Measurements from ENCODE around the gene IRF3. TPM values are rescaled to one million over a fixed set of nuclear protein-coding genes. Genes with fewer than 3 reads are reported as not detected.

The IRF3 gene
- polyA plus RNA-seq, 3 donors = 29.8 to 115 (median 41.1) TPM

- intact Hi-C loops (cut with micrococcal nuclease) = no loop called here
- Mint-ChIP-seq H3K4me3 (no peak overlapping the region), H3K27ac (no peak overlapping the region), H3K9me3 (peaks cover 0 to 3% (median 0%) of the 10 kb centered on the region in 7 donors), H3K4me1 (peaks cover 2% of the 10 kb centered on the region), H3K27me3 (ENCODE audit: low read depth in 3 of 3) (peaks cover 7 to 13% (median 8%) of the 10 kb centered on the region in 3 donors), H3K36me3 (peaks cover 8 to 23% of the 10 kb centered on the region in 2 donors)
- H3K27ac ChIP-seq (ENCODE audit: low read depth in 1 of 2, low read length in 2 of 2) = no peak overlapping the region
- peaks cover 0 to 2% of the 10 kb centered on the region in 2 donors for H3K4me1 ChIP-seq (ENCODE audit: control insufficient read depth in 1 of 2, insufficient read depth in 2 of 2, low read length in 2 of 2)
- H3K4me3 ChIP-seq (replicated peaks in 1 of 3; ENCODE audit: low read depth in 2 of 3, low read length in 3 of 3) = no peak overlapping the region
- H2AFZ ChIP-seq (ENCODE audit: insufficient read depth, low read depth, low read length, poor library complexity, severe bottlenecking) = no peak overlapping the region
- no peak overlapping the region for H3K4me2 ChIP-seq (replicated peaks; ENCODE audit: extremely low read depth, low read length, poor library complexity, severe bottlenecking)
- H3K79me2 ChIP-seq (ENCODE audit: insufficient read depth, low read length) = no peaks in the 10 kb centered on the region
- no peak overlapping the region for H3K9ac ChIP-seq (ENCODE audit: insufficient read depth, low read length, poor library complexity, severe bottlenecking)
- H3K27me3 ChIP-seq (ENCODE audit: control insufficient read depth in 2 of 2, insufficient read depth in 2 of 2, low read length in 2 of 2) = no peaks in the 10 kb centered on the region
- H3K9me3 ChIP-seq (replicated peaks in 1 of 2; ENCODE audit: control insufficient read depth in 1 of 2, insufficient read depth in 1 of 2, low read length in 2 of 2) = no peaks in the 10 kb centered on the region
- TF ChIP-seq CTCF (IDR thresholded peaks at IDR 0.05) = no peak
- no peaks in the 10 kb centered on the region for H4K20me1 ChIP-seq (ENCODE audit: insufficient read depth, low read length)
- no CpG with 5 or more reads among the region's 5 CpGs for WGBS (ENCODE audit: insufficient coverage)
- peaks cover 0 to 11% of the 10 kb centered on the region in 2 donors for H3K36me3 ChIP-seq (replicated peaks in 1 of 2; ENCODE audit: control insufficient read depth in 1 of 2, insufficient read depth in 2 of 2, low read length in 2 of 2)
- DNase-seq = no peak
Observed at GRCh38 chr19:49632576-49632975, 33.1 kb downstream of the IRF3 start.

- Histone ChIP-seq H3K4me2 (replicated peaks; ENCODE audit: extremely low read depth, low read length, poor library complexity, severe bottlenecking) (no peak overlapping the region), H3K9ac (ENCODE audit: insufficient read depth, low read length, poor library complexity, severe bottlenecking) (no peak overlapping the region), H3K4me1 (ENCODE audit: control insufficient read depth in 1 of 2, insufficient read depth in 2 of 2, low read length in 2 of 2) (no peaks in the 10 kb centered on the region), H2AFZ (ENCODE audit: insufficient read depth, low read depth, low read length, poor library complexity, severe bottlenecking) (no peak overlapping the region), H3K27ac (ENCODE audit: low read depth in 1 of 2, low read length in 2 of 2) (no peak overlapping the region), H3K27me3 (ENCODE audit: control insufficient read depth in 2 of 2, insufficient read depth in 2 of 2, low read length in 2 of 2) (no peaks in the 10 kb centered on the region), H3K79me2 (ENCODE audit: insufficient read depth, low read length) (no peaks in the 10 kb centered on the region), H4K20me1 (ENCODE audit: insufficient read depth, low read length) (no peaks in the 10 kb centered on the region), H3K9me3 (replicated peaks in 1 of 2; ENCODE audit: control insufficient read depth in 1 of 2, insufficient read depth in 1 of 2, low read length in 2 of 2) (no peaks in the 10 kb centered on the region), H3K36me3 (replicated peaks in 1 of 2; ENCODE audit: control insufficient read depth in 1 of 2, insufficient read depth in 2 of 2, low read length in 2 of 2) (peaks cover 4 to 20% of the 10 kb centered on the region in 2 donors), H3K4me3 (replicated peaks in 1 of 3; ENCODE audit: low read depth in 2 of 3, low read length in 3 of 3) (no peak overlapping the region)
- TF ChIP-seq CTCF (IDR thresholded peaks at IDR 0.05) = no peak
- WGBS (ENCODE audit: insufficient coverage) = 97% methylated on average over 10 of the region's 19 CpGs
- DNase-seq = no peak
- H3K27me3 Mint-ChIP-seq (ENCODE audit: low read depth in 3 of 3) = peaks cover 6 to 13% (median 7%) of the 10 kb centered on the region in 3 donors
- H3K4me3 Mint-ChIP-seq = no peak overlapping the region
- peaks cover 0 to 5% (median 0%) of the 10 kb centered on the region in 7 donors for H3K9me3 Mint-ChIP-seq
- H3K36me3 Mint-ChIP-seq = peaks cover 17 to 32% of the 10 kb centered on the region in 2 donors
- no peaks in the 10 kb centered on the region for H3K4me1 Mint-ChIP-seq
- intact Hi-C loops (cut with micrococcal nuclease) = no loop called here
- H3K27ac Mint-ChIP-seq = peak overlapping the region in 2 of 7 donors; percentile 16 to 54
Observed at GRCh38 chr19:49631610-49632192, 34.0 kb downstream of the IRF3 start.

Data from CD14-positive monocyte (primary cell).